HepG2 (cell line): ENCODE results near the gene DNAJC5. TPM values are rescaled to one million over a fixed set of nuclear protein-coding genes. Genes with fewer than 3 reads are reported as not detected.

Experiments
- HHEX ChIP-seq: IDR thresholded peaks from 2 replicates; pipeline ENCODE4 v1.6.1; 2016; ENCODE audit warnings: control low read depth
- IRF2 ChIP-seq: IDR thresholded peaks from 2 replicates; pipeline ENCODE4 v1.6.1; 2018; ENCODE audit warnings: missing genetic modification reagents, missing compliant biosample characterization
- KDM5B ChIP-seq: sonication (generic); formaldehyde crosslinking; IDR thresholded peaks from 2 replicates; pipeline ENCODE4 v1.4.0; 2020; ENCODE audit warnings: missing genetic modification reagents, mild to moderate bottlenecking, borderline replicate concordance
- KLF16 ChIP-seq, 2 experiments: sonication (generic) in 1 of 2; formaldehyde crosslinking in 1 of 2; IDR thresholded peaks; 2 replicates each; pipeline versions ENCODE4 v1.6.1 to v1.8.0; 2016 to 2023; ENCODE audit warnings: missing genetic modification reagents in 2 of 2, missing compliant biosample characterization in 1 of 2
- LCORL ChIP-seq, 2 experiments: fragments of 450-650 bp in 1 of 2; sonication (generic) in 1 of 2; formaldehyde crosslinking in 1 of 2; IDR thresholded peaks; 2 replicates each; pipeline versions ENCODE4 v1.5.0 to v1.6.1; 2017 to 2020; ENCODE audit warnings: antibody characterized with exemption in 1 of 2, missing genetic modification reagents in 1 of 2
- MAFF ChIP-seq: IDR thresholded peaks from 2 replicates; pipeline ENCODE4 v1.6.1; 2011; ENCODE audit warnings: low read depth, low read length, improper control_type of control experiment
- MXI1 ChIP-seq: IDR thresholded peaks from 3 replicates; pipeline ENCODE4 v1.6.1; 2012; ENCODE audit warnings: low read depth, low read length, inconsistent platforms, borderline replicate concordance
- NFE2L1 ChIP-seq: sonication (generic); formaldehyde crosslinking; IDR thresholded peaks from 2 replicates; pipeline ENCODE4 v1.4.0; 2020; ENCODE audit warnings: missing genetic modification reagents, mild to moderate bottlenecking, borderline replicate concordance
- NR2F2 ChIP-seq: IDR thresholded peaks from 2 replicates; pipeline ENCODE4 v1.6.1; 2012; ENCODE audit warnings: low read depth, inconsistent platforms, borderline replicate concordance
- POLR2G ChIP-seq: fragments of 200-400 bp; formaldehyde crosslinking; IDR thresholded peaks from 2 replicates; pipeline ENCODE4 v1.6.1; 2018; ENCODE audit warnings: mild to moderate bottlenecking, low read depth, low read length, moderate library complexity
- PRMT3 ChIP-seq: sonication (generic); formaldehyde crosslinking; IDR thresholded peaks from 2 replicates; pipeline ENCODE4 v1.8.1; 2022; ENCODE audit warnings: low read depth, mild to moderate bottlenecking, moderate library complexity, missing genetic modification reagents, borderline replicate concordance
- SAP130 ChIP-seq: IDR thresholded peaks from 2 replicates; pipeline ENCODE4 v1.6.1; 2016; ENCODE audit warnings: low read depth
- SNAPC2 ChIP-seq: sonication (generic); formaldehyde crosslinking; IDR thresholded peaks from 2 replicates; pipeline ENCODE4 v1.8.1; 2022; ENCODE audit warnings: mild to moderate bottlenecking, missing genetic modification reagents
- SP1 ChIP-seq, 2 experiments: fragments of 450-650 bp in 1 of 2; sonication (generic) in 1 of 2; formaldehyde crosslinking in 1 of 2; IDR thresholded peaks; 2 replicates each; pipeline versions ENCODE4 v1.4.0 to v1.6.1; 2016 to 2020; ENCODE audit warnings: missing genetic modification reagents in 1 of 2
- TBP ChIP-seq: sonication (generic); formaldehyde crosslinking; IDR thresholded peaks from 2 replicates; pipeline ENCODE4 v1.5.0; 2020; ENCODE audit warnings: missing genetic modification reagents
- ZBTB42 ChIP-seq: sonication (generic); formaldehyde crosslinking; IDR thresholded peaks from 2 replicates; pipeline ENCODE4 v1.5.0; 2020; ENCODE audit warnings: mild to moderate bottlenecking, missing genetic modification reagents
- ZFYVE20 ChIP-seq: sonication (generic); formaldehyde crosslinking; IDR thresholded peaks from 2 replicates; pipeline ENCODE4 v1.8.0; 2023; ENCODE audit warnings: low read depth, mild to moderate bottlenecking, moderate library complexity, missing genetic modification reagents, borderline replicate concordance
- ZMYM4 ChIP-seq: sonication (generic); formaldehyde crosslinking; IDR thresholded peaks from 2 replicates; pipeline ENCODE4 v1.8.1; 2023; ENCODE audit warnings: mild to moderate bottlenecking, missing genetic modification reagents
- ZNF180 ChIP-seq: sonication (generic); formaldehyde crosslinking; IDR thresholded peaks from 2 replicates; pipeline ENCODE4 v1.4.0; 2020; ENCODE audit warnings: low read depth, missing genetic modification reagents, borderline replicate concordance
- ZNF337 ChIP-seq: sonication (generic); formaldehyde crosslinking; IDR thresholded peaks from 2 replicates; pipeline ENCODE4 v1.5.1; 2020; ENCODE audit warnings: missing genetic modification reagents, low read depth, mild to moderate bottlenecking, borderline replicate concordance
- ZNF713 ChIP-seq: sonication (generic); formaldehyde crosslinking; IDR thresholded peaks from 2 replicates; pipeline ENCODE4 v1.4.0; 2020; ENCODE audit warnings: mild to moderate bottlenecking, missing genetic modification reagents
- ZNF781 ChIP-seq: sonication (generic); formaldehyde crosslinking; IDR thresholded peaks from 2 replicates; pipeline ENCODE4 v1.5.1; 2020; ENCODE audit warnings: borderline replicate concordance, mild to moderate bottlenecking, missing genetic modification reagents; ENCODE audit errors: not compliant biosample characterization
- ZSCAN22 ChIP-seq: sonication (generic); formaldehyde crosslinking; IDR thresholded peaks from 2 replicates; pipeline ENCODE4 v1.4.0; 2020; ENCODE audit warnings: mild to moderate bottlenecking, missing genetic modification reagents
- polyA plus RNA-seq, 8 experiments: library from polyadenylated mRNA; depleted of rRNA in 3 of 8; stranded (reverse) in 7 of 8; unstranded in 1 of 8; fragments of >200 nt; fragmentation: Illumina TruSeq in 4 of 8; extraction: Trizol in 4 of 8; gene quantifications; 2 replicates each; pipeline versions ENCODE4 v1.2.1 to v1.2.3, GENCODE V29; 2011 to 2016; ENCODE audit warnings: low read depth in 4 of 8, missing spikeins in 1 of 8, mixed read lengths in 1 of 8; ENCODE audit not compliant: insufficient read depth in 1 of 8
- total RNA-seq, 5 experiments: library from RNA; depleted of rRNA; stranded (reverse); fragments of >200 nt; fragmentation: Illumina TruSeq; extraction: Trizol; gene quantifications; 2 replicates each; pipeline ENCODE4 v1.2.3, GENCODE V29; 2016; ENCODE audit warnings: low read depth in 1 of 5
- TF ChIP-seq, protein P1 (sequence below): sonication (generic); formaldehyde crosslinking; IDR thresholded peaks from 2 replicates; pipeline ENCODE4 v1.5.0; 2020; ENCODE audit warnings: missing genetic modification reagents
- TF ChIP-seq, protein P2 (sequence below): sonication (generic); formaldehyde crosslinking; IDR thresholded peaks from 2 replicates; pipeline ENCODE4 v1.4.0; 2020; ENCODE audit warnings: missing genetic modification reagents, borderline replicate concordance

Gene DNAJC5
- total and polyA plus RNA-seq, 2 of the 13 experiments (the other 11 are each of a cell fraction or from before 2014, with no cell fraction given), result 42.8 to 64.5 TPM

- TF ChIP-seq ZNF180 (CRISPR knock-in tag), result no peak
- TF ChIP-seq KDM5B (CRISPR knock-in tag), result no peak; the same call in 1 of the 2 replicates
- TF ChIP-seq SP1 (IDR thresholded peaks at IDR 0.05), result no peak
- TF ChIP-seq SP1 (CRISPR knock-in tag; IDR thresholded peaks at IDR 0.05), result peak; percentile 70
- peak; percentile 98 for TF ChIP-seq SAP130 (CRISPR knock-in tag)
- TF ChIP-seq SNAPC2 (CRISPR knock-in tag), result peak; percentile 27
- TF ChIP-seq ZFYVE20, result 0 out of 2 replicates have a peak, but pooled peaks have one; percentile 68
- no peak for TF ChIP-seq TBP (CRISPR knock-in tag)
- TF ChIP-seq NFE2L1, result no peak
- TF ChIP-seq, protein P1, sequence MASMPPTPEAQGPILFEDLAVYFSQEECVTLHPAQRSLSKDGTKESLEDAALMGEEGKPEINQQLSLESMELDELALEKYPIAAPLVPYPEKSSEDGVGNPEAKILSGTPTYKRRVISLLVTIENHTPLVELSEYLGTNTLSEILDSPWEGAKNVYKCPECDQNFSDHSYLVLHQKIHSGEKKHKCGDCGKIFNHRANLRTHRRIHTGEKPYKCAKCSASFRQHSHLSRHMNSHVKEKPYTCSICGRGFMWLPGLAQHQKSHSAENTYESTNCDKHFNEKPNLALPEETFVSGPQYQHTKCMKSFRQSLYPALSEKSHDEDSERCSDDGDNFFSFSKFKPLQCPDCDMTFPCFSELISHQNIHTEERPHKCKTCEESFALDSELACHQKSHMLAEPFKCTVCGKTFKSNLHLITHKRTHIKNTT (CRISPR knock-in tag), result no peak
- TF ChIP-seq ZSCAN22 (CRISPR knock-in tag), result peak; percentile 86; the same call in 1 of the 2 replicates
- peak in 1 of 2 experiments; percentile 64; a peak in 1 of 4 replicates for TF ChIP-seq KLF16 (CRISPR knock-in tag; IDR thresholded peaks at IDR 0.05)
- TF ChIP-seq ZBTB42 (CRISPR knock-in tag), result no peak
- peak; percentile 82 for TF ChIP-seq ZMYM4
- TF ChIP-seq MAFF, result no peak
- peak; percentile 87; the same call in 1 of the 2 replicates for TF ChIP-seq ZNF337 (CRISPR knock-in tag)
- TF ChIP-seq IRF2, result peak; percentile 56
- TF ChIP-seq MXI1, result peak; percentile 97
- TF ChIP-seq, protein P2, sequence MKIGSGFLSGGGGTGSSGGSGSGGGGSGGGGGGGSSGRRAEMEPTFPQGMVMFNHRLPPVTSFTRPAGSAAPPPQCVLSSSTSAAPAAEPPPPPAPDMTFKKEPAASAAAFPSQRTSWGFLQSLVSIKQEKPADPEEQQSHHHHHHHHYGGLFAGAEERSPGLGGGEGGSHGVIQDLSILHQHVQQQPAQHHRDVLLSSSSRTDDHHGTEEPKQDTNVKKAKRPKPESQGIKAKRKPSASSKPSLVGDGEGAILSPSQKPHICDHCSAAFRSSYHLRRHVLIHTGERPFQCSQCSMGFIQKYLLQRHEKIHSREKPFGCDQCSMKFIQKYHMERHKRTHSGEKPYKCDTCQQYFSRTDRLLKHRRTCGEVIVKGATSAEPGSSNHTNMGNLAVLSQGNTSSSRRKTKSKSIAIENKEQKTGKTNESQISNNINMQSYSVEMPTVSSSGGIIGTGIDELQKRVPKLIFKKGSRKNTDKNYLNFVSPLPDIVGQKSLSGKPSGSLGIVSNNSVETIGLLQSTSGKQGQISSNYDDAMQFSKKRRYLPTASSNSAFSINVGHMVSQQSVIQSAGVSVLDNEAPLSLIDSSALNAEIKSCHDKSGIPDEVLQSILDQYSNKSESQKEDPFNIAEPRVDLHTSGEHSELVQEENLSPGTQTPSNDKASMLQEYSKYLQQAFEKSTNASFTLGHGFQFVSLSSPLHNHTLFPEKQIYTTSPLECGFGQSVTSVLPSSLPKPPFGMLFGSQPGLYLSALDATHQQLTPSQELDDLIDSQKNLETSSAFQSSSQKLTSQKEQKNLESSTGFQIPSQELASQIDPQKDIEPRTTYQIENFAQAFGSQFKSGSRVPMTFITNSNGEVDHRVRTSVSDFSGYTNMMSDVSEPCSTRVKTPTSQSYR, result peak; percentile 22; the same call in 1 of the 2 replicates
- TF ChIP-seq HHEX, result no peak
- TF ChIP-seq PRMT3 (CRISPR knock-in tag), result no peak; the same call in 1 of the 2 replicates
- TF ChIP-seq ZNF713 (CRISPR knock-in tag), result no peak; the same call in 1 of the 2 replicates
- TF ChIP-seq ZNF781 (CRISPR knock-in tag), result no peak
- no peak for TF ChIP-seq NR2F2
- peak; percentile 44; the same call in 1 of the 2 replicates for TF ChIP-seq LCORL (IDR thresholded peaks at IDR 0.05)
- TF ChIP-seq LCORL (CRISPR knock-in tag; IDR thresholded peaks at IDR 0.05), result peak; percentile 92
- TF ChIP-seq POLR2G, result peak; percentile 64
Observed at GRCh38 chr20:63863798-63864544, 31.0 kb upstream of the DNAJC5 start (continued).
